Occipital lobe (tissue), 2 donors: ENCODE data around the gene TMEM80. TPM values are rescaled to one million over a fixed set of nuclear protein-coding genes. Genes with fewer than 3 reads are reported as not detected.

ENCODE experiments used
- DNase-seq: peaks from one replicate; lab custom pipeline; 2025; lab: John Stamatoyannopoulos, UW
- total RNA-seq: library from RNA; depleted of rRNA; stranded (reverse); fragments of >200 nt; gene quantifications from one replicate; pipeline ENCODE4 v1.2.3, GENCODE V29; 2014

Gene TMEM80
- total RNA-seq, 1 donor from 2014 or later: 11.7 TPM

- no peak for DNase-seq
Measured at GRCh38 chr11:699116-699508, 3.5 kb downstream of the TMEM80 start.

- no peak for DNase-seq
Measured at GRCh38 chr11:699753-700152, 4.1 kb downstream of the TMEM80 start.

GRCh38 chr11:701741-702461, 6.3 kb downstream of the TMEM80 start:
- no peak for DNase-seq

GRCh38 chr11:702462-703461, 7.1 kb downstream of the TMEM80 start:
- DNase-seq: no peak

- DNase-seq: no peak
Measured at GRCh38 chr11:703506-703905, 7.9 kb downstream of the TMEM80 start.

- no peak for DNase-seq
Measured at GRCh38 chr11:704228-704674, 8.6 kb downstream of the TMEM80 start.

- no peak for DNase-seq
Measured at GRCh38 chr11:704781-705645, 9.4 kb downstream of the TMEM80 start.

DNA sequence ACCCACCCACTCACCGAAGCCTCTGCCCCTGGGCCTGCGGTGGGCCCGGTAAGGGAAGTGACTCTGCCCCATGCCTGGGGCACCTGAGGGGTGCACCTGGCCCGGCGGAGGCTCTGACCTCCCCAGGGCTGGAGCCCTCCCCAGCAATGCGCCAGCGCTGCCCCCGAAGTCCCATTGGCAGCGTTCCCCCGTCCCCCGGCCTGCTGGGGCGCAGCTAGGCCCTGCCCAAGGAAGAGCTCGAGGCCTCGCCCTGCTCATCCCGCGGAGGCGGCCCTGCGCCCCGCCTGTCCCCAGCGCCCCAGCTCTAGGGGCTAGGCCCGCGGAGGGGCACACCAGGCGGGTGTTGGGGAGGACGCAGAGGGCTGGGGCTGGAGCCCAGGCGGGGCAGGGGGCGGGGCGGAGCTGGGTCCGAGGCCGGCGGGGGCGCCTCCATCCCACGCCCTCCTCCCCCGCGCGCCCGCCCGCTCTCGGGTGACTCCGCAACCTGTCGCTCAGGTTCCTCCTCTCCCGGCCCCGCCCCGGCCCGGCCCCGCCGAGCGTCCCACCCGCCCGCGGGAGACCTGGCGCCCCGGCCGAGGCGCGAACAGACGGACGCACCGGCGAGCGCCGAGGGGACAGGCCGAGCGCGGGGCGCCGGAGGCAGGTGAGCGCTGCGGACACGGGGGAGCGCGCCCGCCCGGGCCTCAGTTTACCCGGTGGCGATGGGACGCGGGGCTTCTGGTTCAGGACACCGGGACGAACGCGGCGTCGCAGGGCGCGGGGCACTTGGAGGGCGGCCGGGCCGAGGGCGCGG, 10.2 kb downstream of the TMEM80 start, which contains the start of gene EPS8L2:
Gene EPS8L2, plus strand, starts transcription at position 586 of the 793 bp plus-strand sequence. CDS start 3,177 bp downstream, outside the sequence.
- no peak for DNase-seq

DNA sequence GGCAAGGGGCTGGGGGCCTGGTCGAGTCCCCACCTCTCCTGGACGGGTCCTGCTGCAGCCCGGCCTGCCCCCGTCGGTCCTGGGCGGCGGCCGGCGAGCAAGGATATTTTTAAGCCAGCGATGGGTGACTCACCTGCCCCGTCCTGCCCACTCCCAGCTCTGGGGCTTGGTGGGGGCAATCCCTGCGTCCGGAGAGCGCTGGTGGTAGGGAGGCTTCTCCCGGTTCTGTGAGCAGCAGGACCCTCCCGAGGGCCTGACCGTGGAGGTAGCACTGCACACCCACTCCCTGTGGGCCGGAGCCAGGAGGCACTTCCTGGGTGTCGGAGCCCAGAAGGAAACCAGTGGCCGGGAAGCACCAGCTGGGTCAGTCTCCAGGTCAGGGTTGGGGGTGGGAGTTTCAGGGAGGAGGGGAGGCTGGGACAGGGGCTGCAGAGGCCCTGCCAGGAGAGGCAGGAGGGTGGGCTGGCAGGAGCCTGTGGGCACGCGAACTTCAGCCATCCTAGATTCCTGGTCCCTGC, 10.9 kb downstream of the TMEM80 start:
- DNase-seq: no peak

- no peak for DNase-seq
Measured at GRCh38 chr11:706957-707816, 11.6 kb downstream of the TMEM80 start.

DNA sequence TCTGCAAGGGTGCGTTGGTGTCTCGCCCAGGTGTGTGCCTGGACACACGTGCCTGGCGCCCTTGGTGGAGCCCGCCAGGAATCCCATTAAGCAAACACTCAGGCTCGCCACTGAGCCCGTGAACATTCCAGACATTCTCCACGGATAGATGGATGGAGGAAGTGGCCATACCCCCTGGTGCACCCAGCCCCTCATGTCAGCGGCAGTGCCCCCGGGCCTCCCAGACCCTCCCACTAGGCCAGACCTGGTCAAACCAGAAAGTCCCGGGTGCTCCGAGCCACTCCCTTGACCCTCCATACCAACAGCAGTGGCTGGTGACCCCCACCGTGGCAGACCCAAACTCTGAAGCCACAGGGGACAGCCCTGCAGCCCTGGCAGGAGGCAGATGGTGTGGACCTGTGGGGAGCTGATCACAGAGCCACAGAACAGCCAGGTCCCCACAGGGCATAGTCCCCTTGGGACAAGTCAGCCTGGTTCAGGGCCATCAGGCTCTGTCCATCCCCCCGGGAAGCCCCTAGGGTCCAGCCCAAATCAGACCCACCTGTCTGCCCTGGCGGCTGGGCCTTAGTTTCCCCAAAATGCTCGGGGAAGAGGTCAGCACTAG, 12.3 kb downstream of the TMEM80 start:
- no peak for DNase-seq

- DNase-seq: no peak
Measured at GRCh38 chr11:708511-708910, 12.9 kb downstream of the TMEM80 start.

GRCh38 chr11:709109-709997, 13.7 kb downstream of the TMEM80 start:
- DNase-seq: no peak

DNA sequence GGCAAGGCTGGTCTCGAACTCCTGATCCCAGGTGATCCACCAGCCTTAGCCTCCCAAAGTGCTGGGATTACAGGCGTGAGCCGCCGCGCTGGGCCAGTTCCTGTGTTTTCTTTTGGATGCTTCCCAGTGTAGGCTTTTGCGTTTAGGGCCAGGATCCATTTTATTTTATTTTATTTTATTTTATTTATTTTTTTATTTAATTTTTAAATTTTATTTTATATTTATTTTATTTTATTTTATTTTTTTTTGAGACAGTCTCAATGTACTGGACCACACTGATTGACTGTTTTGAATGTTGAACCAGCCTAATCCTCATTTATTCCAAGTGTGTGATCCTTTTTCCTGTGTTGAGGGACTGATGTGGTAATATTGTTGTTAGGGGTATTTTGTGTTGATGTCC, 18.8 kb downstream of the TMEM80 start:
- DNase-seq: no peak

DNA sequence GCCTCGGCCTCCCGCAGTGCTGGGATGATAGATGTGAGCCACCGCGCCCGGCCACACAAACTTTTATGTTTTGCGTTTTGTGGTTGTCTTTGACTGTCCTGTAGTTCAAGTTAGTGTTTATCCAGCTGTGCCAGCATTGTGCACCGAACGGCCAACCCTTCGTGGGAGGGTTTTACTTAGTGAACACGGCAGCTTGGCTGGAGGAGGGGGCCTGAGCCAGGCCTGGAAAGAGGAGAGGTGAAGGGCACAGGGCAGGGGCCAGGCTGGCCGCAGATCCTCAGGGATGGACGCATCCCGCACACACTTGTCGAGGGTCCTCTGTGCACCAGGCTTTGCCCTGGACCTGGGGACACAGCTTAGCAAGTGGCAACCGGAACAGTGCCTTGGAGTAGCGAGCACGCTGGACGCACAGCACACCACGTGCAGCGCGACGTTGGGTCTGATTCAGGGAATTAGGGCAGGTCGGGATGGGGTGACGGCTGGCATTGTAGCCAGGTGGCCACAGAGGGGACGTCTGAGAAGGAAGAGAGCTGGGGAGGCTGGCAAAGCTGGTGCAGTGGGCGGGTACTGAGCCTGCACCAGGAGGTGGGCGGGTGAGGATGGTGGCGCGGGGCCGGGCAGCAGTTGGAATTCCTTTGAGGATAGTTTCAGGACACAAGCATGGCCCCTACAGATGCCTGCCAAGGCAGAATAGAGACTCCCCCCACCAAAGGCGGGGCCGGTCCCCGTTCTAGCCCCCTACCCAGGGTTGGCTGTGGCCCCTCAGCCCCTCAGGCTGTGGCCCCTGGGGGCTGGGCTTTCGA, 23.8 kb downstream of the TMEM80 start:
- DNase-seq: no peak

DNA sequence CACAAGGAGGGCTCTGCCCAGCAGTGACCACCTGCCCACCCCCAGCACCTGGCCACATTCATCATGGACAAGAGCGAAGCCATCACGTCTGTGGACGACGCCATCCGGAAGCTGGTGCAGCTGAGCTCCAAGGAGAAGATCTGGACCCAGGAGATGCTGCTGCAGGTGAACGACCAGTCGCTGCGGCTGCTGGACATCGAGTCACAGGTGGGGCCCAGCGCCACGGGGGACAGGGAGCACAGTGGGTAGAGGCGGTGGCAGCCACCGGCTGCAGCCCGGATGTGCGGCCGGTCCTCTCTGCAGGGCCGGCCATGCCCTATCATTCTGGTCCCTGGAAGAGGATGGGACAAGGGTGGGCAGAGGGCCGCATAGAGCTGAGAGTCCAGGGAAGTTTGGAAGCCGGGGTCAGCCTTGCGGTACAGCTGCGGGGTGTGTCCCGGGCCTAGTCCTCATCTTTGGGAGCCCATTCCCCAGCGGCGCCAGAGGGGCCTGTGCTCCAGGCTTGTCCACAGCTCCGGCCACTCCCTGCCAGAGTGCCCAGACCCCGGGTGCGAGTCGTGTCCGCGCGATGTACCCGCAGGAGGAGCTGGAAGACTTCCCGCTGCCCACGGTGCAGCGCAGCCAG, 24.5 kb downstream of the TMEM80 start:
- no peak for DNase-seq
